AG09309 (cell line): ENCODE results near the gene CLSTN1.
"Not testable (repeated sequence)": the region's sequence is repeated elsewhere in the genome, so short reads cannot be mapped to it uniquely, and the experiment has no call there.

Experiments used
- DNase-seq: peaks from one replicate; pipeline ENCODE4 v3.0.0-alpha.2; 2010; ENCODE audit warnings: low read depth
- H3K4me3 ChIP-seq: 2 replicates; pipeline ENCODE4 v1.5.1; 2011; ENCODE audit warnings: mild to moderate bottlenecking, low read depth, low read length, moderate library complexity; ENCODE audit not compliant: control insufficient read depth
- TF ChIP-seq, protein P1 (sequence below): IDR thresholded peaks from 2 replicates; pipeline ENCODE4 v1.5.1; 2011; ENCODE audit warnings: mild to moderate bottlenecking, low read depth, low read length, inconsistent platforms; ENCODE audit not compliant: insufficient read depth, control insufficient read depth; ENCODE audit errors: missing control alignments

Gene CLSTN1

DNA sequence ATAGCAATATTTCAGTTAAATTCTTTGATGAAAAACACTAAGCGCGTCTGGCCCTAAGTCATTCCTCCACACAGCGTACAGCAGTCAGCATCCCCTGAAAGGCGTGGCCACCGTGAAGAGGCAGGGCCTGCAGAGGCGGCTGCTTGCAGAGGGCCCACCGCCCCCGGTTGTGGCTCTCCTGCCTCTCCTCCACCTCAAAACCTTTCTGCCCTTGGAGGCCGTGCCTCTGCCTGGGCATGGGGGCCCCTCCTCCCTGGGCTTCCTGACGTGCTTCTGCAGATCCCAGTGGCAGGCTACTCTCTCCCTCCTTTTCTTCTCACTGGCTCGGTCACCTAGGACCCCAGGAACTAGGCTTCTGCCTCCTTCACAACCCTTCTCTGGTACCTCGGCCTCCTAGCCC lies 16.2 kb downstream of the CLSTN1 start:
- DNase-seq: no peak
- TF ChIP-seq, protein P1, sequence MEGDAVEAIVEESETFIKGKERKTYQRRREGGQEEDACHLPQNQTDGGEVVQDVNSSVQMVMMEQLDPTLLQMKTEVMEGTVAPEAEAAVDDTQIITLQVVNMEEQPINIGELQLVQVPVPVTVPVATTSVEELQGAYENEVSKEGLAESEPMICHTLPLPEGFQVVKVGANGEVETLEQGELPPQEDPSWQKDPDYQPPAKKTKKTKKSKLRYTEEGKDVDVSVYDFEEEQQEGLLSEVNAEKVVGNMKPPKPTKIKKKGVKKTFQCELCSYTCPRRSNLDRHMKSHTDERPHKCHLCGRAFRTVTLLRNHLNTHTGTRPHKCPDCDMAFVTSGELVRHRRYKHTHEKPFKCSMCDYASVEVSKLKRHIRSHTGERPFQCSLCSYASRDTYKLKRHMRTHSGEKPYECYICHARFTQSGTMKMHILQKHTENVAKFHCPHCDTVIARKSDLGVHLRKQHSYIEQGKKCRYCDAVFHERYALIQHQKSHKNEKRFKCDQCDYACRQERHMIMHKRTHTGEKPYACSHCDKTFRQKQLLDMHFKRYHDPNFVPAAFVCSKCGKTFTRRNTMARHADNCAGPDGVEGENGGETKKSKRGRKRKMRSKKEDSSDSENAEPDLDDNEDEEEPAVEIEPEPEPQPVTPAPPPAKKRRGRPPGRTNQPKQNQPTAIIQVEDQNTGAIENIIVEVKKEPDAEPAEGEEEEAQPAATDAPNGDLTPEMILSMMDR: no peak

DNA sequence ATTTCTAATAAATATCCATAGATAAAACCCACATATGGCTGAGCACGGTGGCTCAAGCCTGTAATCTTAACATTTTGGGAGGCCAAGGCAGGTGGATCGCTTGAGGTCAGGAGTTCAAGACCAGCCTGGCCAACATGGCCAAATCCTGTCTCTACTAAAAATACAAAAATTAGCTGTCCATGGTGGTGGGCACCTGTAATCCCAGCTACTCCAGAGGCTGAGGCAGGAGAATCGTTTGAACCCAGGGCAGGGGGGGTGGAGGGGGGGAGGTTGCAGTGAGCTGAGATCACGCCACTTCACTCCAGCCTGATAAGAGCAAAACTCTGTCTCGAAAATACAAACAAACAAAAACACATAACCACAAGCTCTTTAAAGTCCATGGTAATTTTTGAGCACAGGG lies 17.8 kb downstream of the CLSTN1 start:
- not testable (repeated sequence) for H3K4me3 ChIP-seq, DNase-seq

More for the DNA sequence above, 16.2 kb downstream of the CLSTN1 start:
- no peak overlapping the region for H3K4me3 ChIP-seq

DNA sequence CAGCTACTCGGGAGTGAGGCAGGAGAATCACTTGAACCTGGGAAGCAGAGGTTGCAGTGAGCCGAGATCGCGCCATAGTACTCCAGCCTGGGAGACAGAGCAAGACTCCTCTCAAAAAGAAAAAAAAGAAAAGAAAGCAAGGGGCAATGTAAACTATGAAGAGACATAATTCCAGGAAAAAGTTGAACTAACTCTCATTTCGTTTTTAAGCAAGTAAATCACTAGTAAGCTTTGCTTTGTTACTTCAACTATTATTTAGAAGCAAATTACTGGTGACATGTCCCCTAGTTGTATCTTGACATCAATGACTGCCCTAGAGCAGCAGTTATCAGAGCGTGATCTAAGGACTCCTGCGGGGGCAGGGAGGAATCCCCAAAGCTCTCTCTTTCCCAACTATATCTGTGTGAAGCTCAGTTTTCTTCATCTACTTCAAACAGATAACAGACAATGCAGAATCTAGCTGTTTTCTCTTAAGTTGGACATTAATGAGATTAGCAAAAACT lies 18.7 kb downstream of the CLSTN1 start:
- TF ChIP-seq, protein P1: no peak
- no peak for DNase-seq
- no peak overlapping the region for H3K4me3 ChIP-seq

DNA sequence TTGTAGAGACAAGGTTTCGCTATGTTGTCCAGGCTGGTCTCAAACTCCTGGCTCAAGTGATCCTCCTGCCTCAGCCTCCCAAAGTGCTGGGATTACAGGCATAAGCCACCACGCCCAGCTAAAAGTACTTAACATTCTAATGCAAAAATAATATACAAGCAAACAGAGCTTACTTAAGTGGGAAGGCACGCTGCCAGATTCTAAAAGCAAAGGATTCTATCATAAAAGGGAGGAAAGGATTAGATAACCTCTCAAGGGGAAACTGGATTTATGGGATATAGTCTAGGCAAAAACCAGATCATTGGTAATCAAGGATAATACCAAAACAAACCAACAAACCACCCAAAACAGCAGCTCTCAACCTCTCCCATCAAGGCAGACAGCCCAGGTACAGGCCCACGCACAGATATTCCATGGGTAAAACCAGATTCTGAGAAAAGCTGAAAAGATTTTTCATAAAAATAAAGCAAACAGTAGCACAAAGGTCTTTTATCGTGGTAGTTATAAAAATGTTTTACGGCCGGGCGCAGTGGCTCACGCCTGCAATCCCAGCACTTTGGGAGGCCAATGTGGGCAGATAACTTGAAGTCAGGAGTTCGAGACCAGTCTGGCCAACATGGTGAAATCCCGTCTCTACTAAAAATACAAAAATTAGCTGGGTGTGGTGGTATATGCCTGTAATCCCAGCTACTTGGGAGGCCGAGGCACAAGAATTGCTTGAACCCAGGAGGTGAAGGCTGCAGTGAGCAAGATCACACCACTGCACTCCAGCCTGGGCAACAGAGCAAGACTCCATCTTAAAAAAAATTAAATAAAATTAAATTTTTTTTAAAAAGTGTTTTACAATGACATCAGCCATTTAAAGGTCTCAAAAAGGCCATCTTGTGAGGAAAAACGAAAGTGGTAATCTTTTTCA lies 20.5 kb downstream of the CLSTN1 start:
- DNase-seq, H3K4me3 ChIP-seq: not testable (repeated sequence)

DNA sequence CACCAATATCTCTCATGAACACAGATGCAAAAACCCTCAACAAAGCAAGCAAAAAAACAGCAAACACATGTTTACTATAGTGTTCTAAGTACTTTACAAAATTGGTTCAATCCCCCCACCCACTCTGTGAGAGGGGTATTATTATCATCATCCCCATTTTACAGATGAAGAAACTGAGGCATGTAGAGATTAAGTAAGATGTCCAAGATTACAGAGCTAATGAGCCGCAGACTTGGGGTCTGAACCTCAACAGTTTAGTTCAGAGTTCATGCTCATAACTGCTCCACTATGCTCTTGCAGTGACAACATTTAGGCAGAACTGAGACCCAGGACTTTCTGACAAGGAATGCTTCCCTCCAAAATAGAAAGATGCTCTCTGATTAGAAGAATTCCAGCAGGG lies 21.9 kb downstream of the CLSTN1 start:
- no peak overlapping the region for H3K4me3 ChIP-seq
- TF ChIP-seq, protein P1: no peak

DNA sequence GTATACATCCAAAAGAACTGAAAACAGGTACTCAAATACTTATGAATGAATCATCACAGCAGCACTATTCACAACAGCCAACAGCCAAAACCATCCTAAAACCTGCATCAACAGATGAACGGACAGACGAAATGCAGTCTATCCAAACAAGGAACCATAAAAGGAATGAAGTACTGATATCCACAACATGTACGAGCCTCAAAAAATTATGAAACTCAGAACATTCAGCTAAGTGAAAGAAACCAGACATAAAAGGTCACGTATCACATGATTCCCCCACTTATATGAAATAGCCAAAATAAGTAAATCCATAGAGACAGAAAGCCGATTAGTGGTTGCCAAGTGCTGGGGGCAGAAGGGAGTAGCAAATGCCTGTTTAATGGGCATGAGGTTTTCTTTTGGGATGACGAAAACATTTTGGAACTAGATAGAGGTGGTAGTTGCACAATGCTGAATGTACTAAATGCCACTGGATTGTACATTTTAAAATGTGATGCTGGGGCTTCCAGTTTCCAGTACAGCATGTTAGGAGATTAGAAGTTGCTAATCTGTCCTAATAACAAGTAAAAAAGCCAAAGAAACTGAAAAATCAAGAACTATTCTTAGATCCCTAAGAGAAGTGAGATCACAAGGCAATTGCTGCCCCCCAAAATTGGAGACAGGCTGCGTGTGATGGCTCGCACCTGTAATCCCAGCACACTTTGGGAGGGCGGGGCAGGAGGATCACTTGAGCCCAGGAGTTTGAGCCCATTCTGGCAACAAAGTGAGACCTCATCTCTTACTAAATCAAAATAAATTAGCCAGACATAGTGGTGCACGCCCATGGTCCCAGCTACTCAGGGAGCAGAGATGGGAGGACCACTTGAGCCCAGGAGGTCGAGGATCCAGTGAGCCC lies 25.3 kb downstream of the CLSTN1 start:
- no peak overlapping the region for H3K4me3 ChIP-seq
- DNase-seq: peak; percentile 78
- TF ChIP-seq, protein P1: no peak

More for the DNA sequence above, 21.9 kb downstream of the CLSTN1 start:
- DNase-seq: no peak

DNA sequence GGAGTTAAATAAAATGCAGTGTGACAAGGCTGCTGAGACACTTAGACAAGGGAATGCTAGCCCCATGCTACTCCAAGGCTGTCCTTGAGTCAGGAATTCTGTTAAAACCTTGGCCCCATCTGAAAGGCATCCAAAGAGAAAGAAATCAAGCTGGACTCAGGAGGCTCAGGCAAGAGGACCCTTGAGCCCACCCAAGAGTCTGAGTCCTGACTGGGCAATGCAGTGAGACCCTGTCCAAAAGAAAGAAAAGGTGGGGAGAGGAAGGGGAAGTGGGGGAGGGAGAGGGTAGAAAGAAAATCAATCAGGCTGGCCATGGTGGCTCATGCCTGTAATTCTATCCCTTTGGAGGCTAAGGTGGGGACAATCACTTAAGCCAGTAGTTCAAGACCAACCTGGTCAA lies 26.7 kb downstream of the CLSTN1 start:
- TF ChIP-seq, protein P1: no peak
- no peak for DNase-seq
- no peak overlapping the region for H3K4me3 ChIP-seq
